ENCODE measurements around the gene MDM1.

MDM1 gene

DNA sequence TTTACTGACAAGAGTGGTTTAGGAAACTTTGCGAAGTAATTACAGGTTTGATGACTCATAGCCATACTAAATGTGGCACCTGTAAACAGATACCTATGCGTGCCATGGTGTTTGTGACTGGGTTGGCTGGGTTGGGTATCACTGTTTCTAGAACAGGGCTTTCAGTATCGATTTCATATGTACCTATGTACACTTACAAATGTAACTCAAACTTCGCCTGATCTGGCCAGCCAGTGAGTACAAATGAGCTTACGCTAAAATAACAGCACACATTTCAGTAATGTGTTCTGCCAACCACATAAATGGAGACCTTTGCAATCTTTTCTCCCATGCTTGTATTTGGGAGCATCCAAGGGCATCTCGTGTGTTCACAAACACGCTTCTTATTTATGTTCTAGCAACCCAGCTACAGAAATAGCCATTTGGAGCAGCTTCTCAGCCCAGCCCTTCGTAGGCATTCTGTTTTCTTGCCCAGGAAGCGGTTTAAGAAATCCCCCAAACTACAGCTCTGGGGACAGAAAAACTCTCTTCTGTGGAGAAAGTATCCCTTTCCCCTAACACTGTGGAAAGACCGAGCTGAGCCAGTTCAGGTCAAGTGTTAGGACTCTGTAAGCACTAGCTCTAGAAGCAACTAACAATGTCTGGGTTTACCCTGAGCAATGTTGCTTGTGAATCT lies 42.3 kb upstream of the MDM1 start:
- FAIRE-seq = no peak
- no peak for DNase-seq (ENCODE audit: insufficient read length, low spot score)
- TF ChIP-seq, protein P1, sequence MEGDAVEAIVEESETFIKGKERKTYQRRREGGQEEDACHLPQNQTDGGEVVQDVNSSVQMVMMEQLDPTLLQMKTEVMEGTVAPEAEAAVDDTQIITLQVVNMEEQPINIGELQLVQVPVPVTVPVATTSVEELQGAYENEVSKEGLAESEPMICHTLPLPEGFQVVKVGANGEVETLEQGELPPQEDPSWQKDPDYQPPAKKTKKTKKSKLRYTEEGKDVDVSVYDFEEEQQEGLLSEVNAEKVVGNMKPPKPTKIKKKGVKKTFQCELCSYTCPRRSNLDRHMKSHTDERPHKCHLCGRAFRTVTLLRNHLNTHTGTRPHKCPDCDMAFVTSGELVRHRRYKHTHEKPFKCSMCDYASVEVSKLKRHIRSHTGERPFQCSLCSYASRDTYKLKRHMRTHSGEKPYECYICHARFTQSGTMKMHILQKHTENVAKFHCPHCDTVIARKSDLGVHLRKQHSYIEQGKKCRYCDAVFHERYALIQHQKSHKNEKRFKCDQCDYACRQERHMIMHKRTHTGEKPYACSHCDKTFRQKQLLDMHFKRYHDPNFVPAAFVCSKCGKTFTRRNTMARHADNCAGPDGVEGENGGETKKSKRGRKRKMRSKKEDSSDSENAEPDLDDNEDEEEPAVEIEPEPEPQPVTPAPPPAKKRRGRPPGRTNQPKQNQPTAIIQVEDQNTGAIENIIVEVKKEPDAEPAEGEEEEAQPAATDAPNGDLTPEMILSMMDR (IDR thresholded peaks at IDR 0.05; ENCODE audit: insufficient read depth, missing control alignments) = no peak

DNA sequence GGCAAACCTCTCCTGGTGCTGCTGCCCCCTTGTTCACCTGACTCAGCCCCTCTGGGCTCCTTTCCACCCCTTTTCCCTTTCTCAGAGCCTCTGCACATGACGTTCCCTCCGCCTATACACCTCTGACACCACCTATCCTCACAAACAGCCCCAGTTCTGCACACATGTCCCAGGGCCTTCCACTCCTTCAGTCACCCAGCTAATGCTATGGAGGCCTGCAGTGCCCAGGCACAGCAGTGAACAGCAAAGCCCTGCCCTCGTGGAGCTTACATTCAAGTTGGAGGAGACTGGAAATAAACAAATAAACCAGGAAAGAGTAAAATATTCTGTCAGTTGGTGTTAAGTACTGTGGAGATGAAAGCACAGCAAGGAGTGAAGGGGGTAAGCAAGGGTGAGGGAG lies 38.5 kb upstream of the MDM1 start:
- FAIRE-seq = no peak
- no peak for DNase-seq (ENCODE audit: insufficient read length, low spot score)
- TF ChIP-seq, protein P1 (IDR thresholded peaks at IDR 0.05; ENCODE audit: insufficient read depth, missing control alignments) = no peak

DNA sequence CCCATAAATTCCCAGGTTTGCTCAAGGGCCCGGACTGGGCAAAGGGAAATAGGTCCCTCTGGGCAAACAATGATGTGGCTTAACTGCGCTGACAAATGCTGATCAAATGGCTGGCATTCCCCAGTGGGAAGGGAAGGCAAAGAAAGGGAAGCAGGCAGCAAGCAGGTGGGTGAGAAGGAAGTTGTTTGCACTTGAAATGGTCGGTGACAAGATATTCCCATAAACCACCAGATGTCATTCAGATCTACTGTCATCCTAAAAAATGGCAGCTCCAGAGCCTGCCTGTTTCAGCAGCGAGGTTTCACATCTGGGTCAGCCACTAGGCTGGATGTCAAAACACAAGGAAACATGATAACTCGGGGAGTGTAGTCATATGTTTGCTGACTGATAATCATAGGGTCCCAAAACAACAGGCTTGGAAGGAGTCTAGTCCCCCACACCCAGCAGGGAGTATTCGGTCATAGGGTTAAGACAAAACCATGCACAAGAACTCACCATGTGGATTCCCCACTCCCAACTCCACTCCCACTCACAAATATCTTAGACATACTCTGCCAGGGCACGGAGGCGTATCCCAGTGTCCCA lies 37.9 kb upstream of the MDM1 start:
- TF ChIP-seq, protein P1 (IDR thresholded peaks at IDR 0.05; ENCODE audit: insufficient read depth, missing control alignments) = no peak
- FAIRE-seq = no peak
- no peak for DNase-seq (ENCODE audit: insufficient read length, low spot score)

DNA sequence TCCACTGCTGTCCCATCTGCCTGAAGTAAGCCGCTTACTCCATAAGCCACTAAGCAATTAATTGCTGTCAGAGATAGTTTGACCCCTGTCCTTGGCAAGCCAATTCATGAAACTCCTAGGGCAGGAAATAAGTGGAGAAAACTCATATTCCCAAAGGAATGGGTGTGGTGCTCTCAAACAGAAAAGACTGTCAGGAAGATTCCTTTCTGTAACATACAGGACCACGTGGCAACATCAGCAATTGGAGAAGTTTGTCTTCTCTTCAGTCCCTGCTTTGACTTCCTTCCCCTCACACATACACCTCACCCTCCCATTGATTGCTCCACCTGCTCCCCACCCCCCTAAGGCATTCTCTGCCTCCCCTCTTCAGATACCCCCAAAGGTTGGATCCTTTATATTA lies 36.2 kb upstream of the MDM1 start:
- DNase-seq (ENCODE audit: insufficient read length, low spot score) (peak; percentile 46), FAIRE-seq (no peak)
- TF ChIP-seq, protein P1 (IDR thresholded peaks at IDR 0.05; ENCODE audit: insufficient read depth, missing control alignments) = no peak

DNA sequence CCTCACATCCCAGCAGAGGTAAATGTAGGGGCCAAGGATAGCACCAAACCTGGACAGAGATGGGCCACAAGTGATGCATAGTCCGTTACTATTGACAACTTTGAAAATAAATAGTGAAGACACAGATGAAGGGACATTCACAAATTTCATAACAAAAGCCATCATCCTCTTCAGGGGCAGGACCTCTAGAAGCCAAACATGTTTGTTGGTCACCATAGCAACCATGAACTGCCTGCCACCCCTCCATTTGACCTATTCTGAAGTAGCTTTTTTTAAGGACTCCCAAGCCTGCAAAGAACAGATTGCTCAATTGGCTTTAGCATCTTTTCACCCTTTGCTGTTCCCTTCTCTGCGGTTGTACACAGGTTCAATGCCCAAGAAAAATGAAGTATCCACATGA lies 35.7 kb upstream of the MDM1 start:
- TF ChIP-seq, protein P1 (IDR thresholded peaks at IDR 0.05; ENCODE audit: insufficient read depth, missing control alignments) = no peak
- FAIRE-seq = no peak
- DNase-seq (ENCODE audit: insufficient read length, low spot score) = no peak

DNA sequence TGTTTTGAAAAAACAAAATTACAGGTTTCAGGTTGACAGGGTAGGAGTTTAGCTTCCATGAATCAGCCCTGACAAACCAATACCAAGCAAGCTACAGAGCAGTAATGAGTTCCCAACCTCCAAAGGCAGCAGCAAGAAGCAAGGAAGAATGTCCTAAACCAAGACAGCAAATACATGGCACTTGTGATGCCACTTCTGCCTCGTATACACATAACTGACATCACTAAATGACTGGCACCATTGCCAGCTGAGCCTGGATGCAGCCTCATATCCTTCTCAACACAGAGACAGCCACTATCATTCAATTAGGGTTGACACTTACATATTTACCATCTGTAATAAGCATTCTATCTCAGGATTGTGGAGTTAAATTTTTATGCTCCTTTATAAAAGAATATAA lies 35.0 kb upstream of the MDM1 start:
- TF ChIP-seq, protein P1 (IDR thresholded peaks at IDR 0.05; ENCODE audit: insufficient read depth, missing control alignments) = no peak
- FAIRE-seq = no peak
- no peak for DNase-seq (ENCODE audit: insufficient read length, low spot score)

Data from D721Med (cell line).